T-helper 2 cell treated with Interferon-gamma antibody and Interleukin-4, amounts not matched to agents 5 μg/mL and 100 μg/mL, for 36 hours (primary cell): ENCODE data around the gene SREBF2.

Source experiments
- DNase-seq: peaks from one replicate; pipeline ENCODE4 v3.0.0; 2021; ENCODE audit warnings: low spot score
- H3K27ac Mint-ChIP-seq: one replicate; pipeline ENCODE4 v1.8.0; 2021; ENCODE audit warnings: mild to moderate bottlenecking, mixed read lengths
- H3K27me3 Mint-ChIP-seq: one replicate; pipeline ENCODE4 v1.8.0; 2021; ENCODE audit warnings: low read depth, mixed read lengths
- H3K36me3 Mint-ChIP-seq: one replicate; pipeline ENCODE4 v1.8.0; 2021; ENCODE audit warnings: low read depth, mixed read lengths
- H3K4me1 Mint-ChIP-seq: one replicate; pipeline ENCODE4 v1.8.0; 2021; ENCODE audit warnings: low read depth, mixed read lengths
- H3K4me3 Mint-ChIP-seq: one replicate; pipeline ENCODE4 v1.8.0; 2022; ENCODE audit warnings: mild to moderate bottlenecking, moderate library complexity, mixed read lengths
- H3K9me3 Mint-ChIP-seq: one replicate; pipeline ENCODE4 v1.8.0; 2021; ENCODE audit warnings: mixed read lengths

SREBF2 gene

GRCh38 chr22:41888627-41889200 lies 55.8 kb downstream of the SREBF2 start:
- no peaks in the 10 kb centered on the region for H3K4me1 Mint-ChIP-seq
- no peaks in the 10 kb centered on the region for H3K9me3 Mint-ChIP-seq
- no peak for DNase-seq
- H3K36me3 Mint-ChIP-seq: peaks cover 62% of the 10 kb centered on the region
- no peak overlapping the region for H3K4me3 Mint-ChIP-seq
- no peak overlapping the region for H3K27ac Mint-ChIP-seq
- no peaks in the 10 kb centered on the region for H3K27me3 Mint-ChIP-seq

DNA sequence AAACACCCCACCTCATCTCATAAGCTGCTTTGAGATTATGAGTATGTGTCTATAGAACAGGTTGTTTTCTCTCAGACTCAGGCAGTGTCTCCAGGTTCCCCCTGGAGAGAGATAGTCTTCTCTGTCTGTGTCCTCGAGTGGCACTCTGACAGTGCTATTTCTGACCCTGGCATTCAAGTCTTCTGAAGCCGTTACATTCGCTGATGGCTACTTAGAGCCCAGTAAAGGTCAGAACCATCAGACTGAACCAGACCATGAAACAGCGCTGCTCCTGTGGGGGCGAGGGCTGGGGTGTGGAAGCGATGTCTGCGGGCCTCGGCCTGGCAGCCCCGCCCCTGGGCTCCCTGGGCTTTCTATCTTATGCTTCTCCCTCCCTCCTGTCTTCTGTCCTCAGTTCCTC lies 58.5 kb downstream of the SREBF2 start:
- Mint-ChIP-seq H3K4me3 (no peak overlapping the region), H3K27me3 (no peaks in the 10 kb centered on the region), H3K9me3 (no peaks in the 10 kb centered on the region), H3K36me3 (peaks cover 52% of the 10 kb centered on the region), H3K27ac (no peak overlapping the region), H3K4me1 (no peaks in the 10 kb centered on the region)
- no peak for DNase-seq

- Mint-ChIP-seq H3K4me3 (no peak overlapping the region), H3K27ac (no peak overlapping the region)
These were observed 59.8 kb downstream of the SREBF2 start for GRCh38 chr22:41892721-41893120.

DNA sequence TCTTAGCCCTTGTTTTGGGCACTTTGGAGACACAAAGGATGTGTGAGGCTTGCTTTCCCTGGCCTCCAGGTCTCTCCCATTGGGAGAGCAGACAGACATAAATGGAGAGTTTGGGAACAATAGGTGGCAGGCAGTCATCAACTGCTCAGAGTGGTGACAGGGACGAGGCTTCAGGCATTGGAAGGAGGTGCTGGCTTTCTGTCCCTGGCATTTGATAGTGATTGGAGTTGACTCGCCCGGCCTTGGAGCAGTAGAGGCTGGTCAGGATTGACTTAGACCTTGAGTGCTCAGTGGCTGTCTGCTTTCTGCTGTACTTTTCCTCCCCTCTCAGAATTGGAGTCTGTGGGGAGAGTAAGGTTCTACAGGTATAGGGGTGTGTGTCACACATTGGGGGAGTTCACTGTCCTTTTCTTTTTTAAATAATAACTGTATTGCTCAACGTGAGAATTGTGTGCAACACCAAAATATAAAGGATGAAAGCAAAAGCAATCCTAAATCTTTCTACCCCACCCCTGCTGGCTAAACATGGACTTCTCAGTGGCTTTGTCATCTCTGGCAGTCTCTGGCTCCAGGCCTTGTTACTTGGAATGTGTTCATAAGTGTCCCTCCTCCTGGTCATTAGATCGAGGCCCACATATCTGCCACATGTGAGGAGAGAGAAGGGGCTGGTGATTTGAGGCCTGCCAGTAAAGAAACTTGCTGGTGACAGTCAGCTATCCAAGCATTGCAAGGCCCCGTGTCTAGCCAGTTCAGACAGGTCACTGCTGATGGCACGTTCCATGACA lies 60.9 kb downstream of the SREBF2 start:
- Mint-ChIP-seq H3K27ac (no peak overlapping the region), H3K4me3 (no peak overlapping the region), H3K27me3 (no peaks in the 10 kb centered on the region), H3K9me3 (no peaks in the 10 kb centered on the region), H3K4me1 (no peaks in the 10 kb centered on the region), H3K36me3 (peaks cover 38% of the 10 kb centered on the region)
- no peak for DNase-seq

More at GRCh38 chr22:41892721-41893120, 59.8 kb downstream of the SREBF2 start:
- Mint-ChIP-seq H3K4me1 (no peaks in the 10 kb centered on the region), H3K36me3 (peaks cover 43% of the 10 kb centered on the region), H3K27me3 (no peaks in the 10 kb centered on the region), H3K9me3 (no peaks in the 10 kb centered on the region)
- no peak for DNase-seq

- Mint-ChIP-seq H3K9me3 (no peaks in the 10 kb centered on the region), H3K36me3 (peaks cover 39% of the 10 kb centered on the region), H3K4me1 (no peaks in the 10 kb centered on the region), H3K27me3 (no peaks in the 10 kb centered on the region), H3K27ac (no peak overlapping the region), H3K4me3 (no peak overlapping the region)
- no peak for DNase-seq
These were observed 65.7 kb downstream of the SREBF2 start for GRCh38 chr22:41898645-41899044.

DNA sequence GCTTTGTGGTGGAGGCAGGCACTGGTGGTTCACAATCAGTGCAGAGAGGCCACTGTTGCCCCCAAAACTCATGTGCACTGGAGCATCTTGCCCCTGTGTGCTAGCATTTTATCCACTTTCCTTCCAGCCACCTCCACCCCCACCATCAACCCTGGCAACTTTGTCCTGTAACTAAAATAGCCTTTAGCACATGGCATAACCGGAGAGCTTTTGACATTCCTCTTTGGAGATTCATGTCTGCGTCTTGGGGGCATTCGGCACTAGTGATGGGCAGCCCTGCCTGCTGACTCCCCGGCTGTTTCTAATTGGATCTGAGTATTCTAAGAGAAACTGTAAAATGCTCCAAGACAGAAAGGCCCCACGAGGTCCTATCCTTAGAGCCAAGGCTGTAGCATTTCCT lies 66.2 kb downstream of the SREBF2 start:
- Mint-ChIP-seq H3K9me3 (no peaks in the 10 kb centered on the region), H3K4me3 (no peak overlapping the region), H3K27me3 (no peaks in the 10 kb centered on the region), H3K36me3 (peaks cover 43% of the 10 kb centered on the region), H3K4me1 (no peaks in the 10 kb centered on the region), H3K27ac (no peak overlapping the region)
- no peak for DNase-seq

DNA sequence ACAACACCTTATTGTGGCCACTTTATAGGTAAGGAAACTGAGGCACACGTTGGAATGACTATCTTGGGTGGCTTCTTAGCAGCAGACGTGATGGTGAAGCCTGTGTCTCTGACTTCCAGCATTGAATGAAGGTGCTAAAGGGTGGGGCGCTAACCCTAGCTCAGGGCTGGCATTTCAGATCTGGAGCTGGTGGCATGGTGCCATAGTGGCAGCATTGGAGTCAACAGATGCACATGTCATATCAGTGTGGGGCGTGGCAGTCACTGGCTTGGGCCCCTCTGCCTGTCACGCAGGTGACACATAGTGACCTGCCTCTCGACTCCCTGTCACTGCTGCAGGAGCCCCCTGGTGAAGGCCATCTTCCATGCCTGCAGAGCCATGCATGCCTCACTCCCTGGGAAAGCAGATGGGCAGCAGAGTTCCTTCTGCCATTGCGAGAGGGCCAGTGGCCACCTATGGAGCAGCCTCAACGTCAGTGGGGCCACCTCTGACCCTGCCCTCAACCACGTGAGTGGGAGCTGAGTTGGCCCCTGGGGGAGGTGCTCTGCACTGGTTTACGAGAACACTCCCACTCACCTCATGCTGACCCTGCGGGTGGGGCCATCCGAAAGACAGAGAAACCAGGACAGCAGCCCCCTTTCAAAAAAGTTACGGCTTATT lies 67.2 kb downstream of the SREBF2 start:
- Mint-ChIP-seq H3K36me3 (peaks cover 41% of the 10 kb centered on the region), H3K27ac (no peak overlapping the region), H3K27me3 (no peaks in the 10 kb centered on the region), H3K9me3 (no peaks in the 10 kb centered on the region), H3K4me3 (no peak overlapping the region), H3K4me1 (no peaks in the 10 kb centered on the region)
- no peak for DNase-seq

GRCh38 chr22:41900652-41901312 lies 67.9 kb downstream of the SREBF2 start:
- H3K36me3 Mint-ChIP-seq: peaks cover 43% of the 10 kb centered on the region
- H3K4me3 Mint-ChIP-seq: no peak overlapping the region
- no peak overlapping the region for H3K27ac Mint-ChIP-seq

GRCh38 chr22:41902016-41902415 lies 69.1 kb downstream of the SREBF2 start:
- no peak for DNase-seq
- no peak overlapping the region for H3K4me3 Mint-ChIP-seq
- no peaks in the 10 kb centered on the region for H3K9me3 Mint-ChIP-seq
- no peaks in the 10 kb centered on the region for H3K27me3 Mint-ChIP-seq
- H3K36me3 Mint-ChIP-seq: peaks cover 38% of the 10 kb centered on the region
- H3K4me1 Mint-ChIP-seq: peaks cover 2% of the 10 kb centered on the region
- H3K27ac Mint-ChIP-seq: no peak overlapping the region

More at GRCh38 chr22:41900652-41901312, 67.9 kb downstream of the SREBF2 start:
- H3K9me3 Mint-ChIP-seq: no peaks in the 10 kb centered on the region
- H3K4me1 Mint-ChIP-seq: no peaks in the 10 kb centered on the region
- no peaks in the 10 kb centered on the region for H3K27me3 Mint-ChIP-seq
- DNase-seq: no peak

- no peak overlapping the region for H3K4me3 Mint-ChIP-seq
- peaks cover 42% of the 10 kb centered on the region for H3K36me3 Mint-ChIP-seq
- H3K4me1 Mint-ChIP-seq: peaks cover 6% of the 10 kb centered on the region
- no peak overlapping the region for H3K27ac Mint-ChIP-seq
- no peaks in the 10 kb centered on the region for H3K27me3 Mint-ChIP-seq
- H3K9me3 Mint-ChIP-seq: no peaks in the 10 kb centered on the region
- no peak for DNase-seq
These were observed 70.1 kb downstream of the SREBF2 start for GRCh38 chr22:41902932-41903421.

DNA sequence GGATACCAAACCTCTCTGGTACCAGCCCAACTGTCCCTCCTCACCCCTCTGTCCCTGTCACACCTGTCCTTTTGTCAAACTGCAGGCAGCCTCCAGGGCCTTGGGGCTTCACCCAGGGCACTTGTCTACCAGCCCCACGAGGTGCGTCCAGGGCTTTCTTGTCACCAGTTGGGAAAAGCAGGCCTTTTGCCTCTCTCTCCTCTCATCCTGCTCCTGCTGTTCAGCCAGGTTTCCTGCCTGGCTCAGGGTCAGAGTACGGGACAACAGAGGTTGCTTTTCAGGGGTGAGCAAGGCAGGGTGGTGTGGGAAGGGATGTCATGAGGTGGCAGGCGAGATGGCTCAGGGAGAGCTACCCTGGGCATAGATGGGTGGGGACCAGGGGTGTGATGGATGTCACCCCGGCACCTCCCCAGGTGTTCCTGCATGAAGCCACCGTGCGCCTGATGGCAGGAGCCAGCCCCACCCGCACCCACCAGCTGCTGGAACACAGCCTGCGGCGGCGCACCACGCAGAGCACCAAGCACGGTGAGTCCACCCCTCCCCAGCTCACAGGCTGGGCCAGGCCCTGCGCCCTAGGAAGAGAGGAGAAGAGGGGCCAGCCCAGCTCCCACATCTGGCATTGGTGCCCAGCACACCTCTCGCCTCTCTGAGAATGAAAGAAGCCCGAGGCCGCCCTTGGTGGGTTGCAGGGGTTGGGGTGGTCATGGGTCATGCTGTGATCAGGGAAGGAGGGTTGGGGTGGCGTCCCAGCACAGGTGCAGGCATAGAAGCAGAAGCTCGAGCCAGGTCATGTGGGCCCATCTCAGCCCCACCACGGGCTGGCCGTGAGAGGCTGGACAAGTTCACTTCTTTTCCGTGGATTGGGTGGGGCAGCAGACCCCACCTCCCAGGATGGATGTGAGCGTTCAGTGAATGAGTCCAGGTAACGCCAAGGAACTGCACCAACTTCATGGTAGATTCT lies 71.8 kb downstream of the SREBF2 start:
- no peaks in the 10 kb centered on the region for H3K9me3 Mint-ChIP-seq
- H3K27me3 Mint-ChIP-seq: peaks cover 8% of the 10 kb centered on the region
- peaks cover 20% of the 10 kb centered on the region for H3K4me1 Mint-ChIP-seq
- H3K4me3 Mint-ChIP-seq: no peak overlapping the region
- no peak overlapping the region for H3K27ac Mint-ChIP-seq
- H3K36me3 Mint-ChIP-seq: peaks cover 35% of the 10 kb centered on the region
- no peak for DNase-seq

- peaks cover 20% of the 10 kb centered on the region for H3K4me1 Mint-ChIP-seq
- peak overlapping the region; percentile 62 for H3K27ac Mint-ChIP-seq
- no peaks in the 10 kb centered on the region for H3K9me3 Mint-ChIP-seq
- DNase-seq: no peak
- H3K36me3 Mint-ChIP-seq: peaks cover 28% of the 10 kb centered on the region
- H3K27me3 Mint-ChIP-seq: peaks cover 8% of the 10 kb centered on the region
- H3K4me3 Mint-ChIP-seq: no peak overlapping the region
These were observed 72.7 kb downstream of the SREBF2 start for GRCh38 chr22:41905411-41906202.
